Activated CD4-positive, alpha-beta T cell treated with anti-CD3 and anti-CD28 coated beads, Interleukin-2, amount 50 U/mL, for 24 hours (primary cell): ENCODE data around the gene PI3.
"Not testable (repeated sequence)": the region's sequence is repeated elsewhere in the genome, so short reads cannot be mapped to it uniquely, and the experiment has no call there.

Experiments
- DNase-seq, 2 donors: peaks; one replicate each; pipeline ENCODE4 v3.0.0-alpha.2; 2020; ENCODE audit warnings: low read depth in 1 of 2, low spot score in 1 of 2

PI3 gene

GRCh38 chr20:45174434-45175364 lies at the start of gene PI3:
TSS of gene PI3 (plus strand) at chr20:45174902. CDS start at chr20:45174923, 21 bp downstream.
- no peak for DNase-seq

GRCh38 chr20:45128099-45128498 lies 46.6 kb upstream of the PI3 start:
- DNase-seq = no peak

- DNase-seq = no peak
Measured at GRCh38 chr20:45136911-45137310, 37.8 kb upstream of the PI3 start.

- peak; percentile 25 to 29 for DNase-seq
Measured at GRCh38 chr20:45138561-45139300, 36.0 kb upstream of the PI3 start.

GRCh38 chr20:45139733-45140375 lies 34.8 kb upstream of the PI3 start:
- DNase-seq = not testable (repeated sequence)

GRCh38 chr20:45140836-45141235 lies 33.9 kb upstream of the PI3 start:
- no peak for DNase-seq

- no peak for DNase-seq
Measured at GRCh38 chr20:45149062-45149461, 25.6 kb upstream of the PI3 start.

GRCh38 chr20:45152405-45152804 lies 22.3 kb upstream of the PI3 start:
- DNase-seq = no peak

- DNase-seq = no peak
Measured at GRCh38 chr20:45153147-45153546, 21.6 kb upstream of the PI3 start.

GRCh38 chr20:45153752-45154151 lies 20.9 kb upstream of the PI3 start:
- DNase-seq = no peak

GRCh38 chr20:45154183-45154582 lies 20.5 kb upstream of the PI3 start:
- no peak for DNase-seq

- not testable (repeated sequence) for DNase-seq
Measured at GRCh38 chr20:45154794-45155193, 19.9 kb upstream of the PI3 start.

GRCh38 chr20:45156713-45157112 lies 18.0 kb upstream of the PI3 start:
- no peak for DNase-seq

- DNase-seq = no peak
Measured at GRCh38 chr20:45157962-45158361, 16.7 kb upstream of the PI3 start.

GRCh38 chr20:45163083-45163803 lies 11.5 kb upstream of the PI3 start:
- DNase-seq = no peak

GRCh38 chr20:45164906-45165305 lies 9.8 kb upstream of the PI3 start:
- no peak for DNase-seq

GRCh38 chr20:45173522-45173921 lies 1.2 kb upstream of the PI3 start:
- DNase-seq = no peak

GRCh38 chr20:45176526-45177267 lies 2.0 kb downstream of the PI3 start:
- DNase-seq = no peak

- DNase-seq = no peak
Measured at GRCh38 chr20:45179166-45179565, 4.5 kb downstream of the PI3 start.

- DNase-seq = no peak
Measured at GRCh38 chr20:45181639-45182038, 6.9 kb downstream of the PI3 start.
